Forelimb muscle (tissue), 1 donor: Measurements from ENCODE around the gene ROBO1. TPM values are rescaled to one million over a fixed set of nuclear protein-coding genes. Genes with fewer than 3 reads are reported as not detected.

Experiments used
- DNase-seq: peaks from one replicate; pipeline ENCODE4 v3.0.0-alpha.2; 2013; ENCODE audit warnings: low read depth
- polyA plus RNA-seq: library from polyadenylated mRNA; unstranded; fragments of 120-200 nt; gene quantifications from one replicate; pipeline ENCODE4 v1.2.1, GENCODE V29; 2013; ENCODE audit not compliant: insufficient read length

The ROBO1 gene
- polyA plus RNA-seq, 1 donor, result 35.9 TPM

DNA sequence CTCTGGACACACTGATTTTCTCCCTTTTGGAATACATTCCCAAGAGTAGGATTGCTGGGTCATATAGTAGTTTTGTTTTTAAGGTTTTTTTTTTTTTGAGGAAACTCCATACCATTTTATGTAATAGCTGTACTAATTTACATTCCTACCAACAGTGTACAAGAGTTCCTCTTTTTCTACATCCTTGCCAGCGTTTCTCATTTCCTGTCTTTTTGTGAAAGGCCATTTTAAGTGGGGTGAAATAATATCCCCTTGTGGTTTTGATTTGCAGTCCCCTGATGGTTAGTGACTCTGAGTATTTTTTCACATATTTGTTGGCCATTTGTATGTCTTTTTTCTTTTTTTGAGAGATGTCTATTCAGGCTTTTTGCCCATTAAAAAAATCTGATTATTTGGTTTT is 1205.5 kb downstream of the ROBO1 start:
- no peak for DNase-seq
